ENCODE data around the gene ARSI.

DNA sequence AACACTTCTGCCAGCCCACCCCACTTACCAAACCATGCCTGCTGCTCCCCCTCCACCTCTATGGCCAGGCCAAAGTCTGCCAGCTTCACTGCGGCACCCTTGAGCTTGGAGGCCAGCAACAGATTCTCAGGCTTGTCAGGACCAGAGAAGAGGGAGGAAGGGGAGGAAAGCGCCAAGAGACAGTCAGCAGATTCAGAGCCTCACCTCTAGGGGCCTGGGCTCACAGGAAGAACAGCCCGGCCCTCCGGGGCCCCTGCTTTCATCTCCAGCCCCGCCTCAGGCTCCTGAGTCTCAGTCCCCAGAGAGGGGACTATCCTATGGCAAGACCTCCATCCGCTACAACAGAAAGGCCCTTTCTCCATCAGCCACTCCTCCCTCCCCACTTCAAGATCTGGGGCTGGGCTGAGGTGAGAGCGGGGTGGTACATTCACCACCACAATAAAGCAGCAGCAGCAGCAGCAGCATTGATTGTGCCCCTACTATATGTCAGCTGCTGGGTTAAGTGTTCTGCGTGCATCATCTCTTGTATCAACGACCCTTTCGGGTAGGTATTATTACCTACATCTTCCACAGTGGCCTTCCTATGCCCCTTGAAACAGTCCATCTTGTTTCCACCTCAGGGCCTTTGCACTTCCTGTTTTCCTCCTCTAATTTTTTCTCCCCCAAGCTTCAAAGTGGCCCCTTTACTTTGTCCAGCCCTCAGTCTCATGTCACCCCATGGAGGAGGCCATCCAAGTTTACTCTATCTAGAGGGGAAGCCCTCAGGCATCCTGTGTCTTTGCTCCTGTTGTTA lies 49.1 kb downstream of the ARSI start:
- TF ChIP-seq CTCF (conservative IDR thresholded peaks at IDR 0.05; ENCODE audit: low read depth, low read length) = no peak
- no peak for TF ChIP-seq EZH2 (IDR thresholded peaks at IDR 0.05; ENCODE audit: low read length, unreplicated experiment)
- no peak for TF ChIP-seq EZH2phosphoT487 (IDR thresholded peaks at IDR 0.05; ENCODE audit: borderline replicate concordance, low read length)

All from PC-3 (cell line).